Breast epithelium (tissue), 4 donors: Measurements from ENCODE around the gene NUFIP2. TPM values are rescaled to one million over a fixed set of nuclear protein-coding genes. Genes with fewer than 3 reads are reported as not detected.

Experiments used
- DNase-seq, 2 donors: peaks; one replicate each; pipeline ENCODE4 v3.0.0-alpha.2; 2019; ENCODE audit warnings: low spot score in 2 of 2
- H3K27ac ChIP-seq, 2 donors: fragments of 200-600 bp; sonication (generic) in 1 of 2; one replicate each; pipeline ENCODE4 v1.5.1; 2016 to 2019; ENCODE audit warnings: mild to moderate bottlenecking in 1 of 2
- H3K27me3 ChIP-seq, 2 donors: fragments of 200-600 bp; sonication (generic) in 1 of 2; one replicate each; pipeline versions ENCODE4 v1.5.1 to v1.6.0; 2017 to 2019; ENCODE audit warnings: control low read depth in 1 of 2, mild to moderate bottlenecking in 1 of 2
- H3K36me3 ChIP-seq: fragments of 200-600 bp; one replicate; pipeline ENCODE4 v1.5.1; 2019
- H3K4me1 ChIP-seq, 2 donors: fragments of 200-600 bp; sonication (generic); one replicate each; pipeline ENCODE4 v1.5.1; 2016 to 2019; ENCODE audit warnings: control low read depth in 1 of 2
- H3K4me3 ChIP-seq, 3 donors: fragments of 200-600 bp; sonication (generic); 1 replicate in 2 of 3; 2 replicates in 1 of 3; pipeline ENCODE4 v1.5.1; 2016 to 2019; ENCODE audit warnings: mild to moderate bottlenecking in 3 of 3, moderate library complexity in 2 of 3
- H3K9me3 ChIP-seq, 2 donors: fragments of 200-600 bp; sonication (generic) in 1 of 2; one replicate each; pipeline ENCODE4 v1.5.1; 2016 to 2019; ENCODE audit warnings: control low read depth in 1 of 2
- POLR2A ChIP-seq: fragments of 450-650 bp; IDR thresholded peaks from one replicate; pipeline ENCODE4 v1.6.1; 2016; ENCODE audit warnings: antibody characterized with exemption, mild to moderate bottlenecking, moderate library complexity
- POLR2AphosphoS5 ChIP-seq, 3 donors: sonication (generic); formaldehyde crosslinking; IDR thresholded peaks; one replicate each; pipeline ENCODE4 v1.6.1; 2017; ENCODE audit warnings: antibody characterized with exemption in 3 of 3
- intact Hi-C: fragments of 100-400 bp; cut with DNase I; formaldehyde crosslinking; loops from one replicate; pipeline ENCODE4 v1.15.1; 2023; ENCODE audit warnings: low total_unique reads
- total RNA-seq, 3 donors: library from RNA; depleted of rRNA; stranded (reverse); fragments of >200 nt; gene quantifications; one replicate each; pipeline ENCODE4 v1.1.0, GENCODE V29; 2016
- TF ChIP-seq, protein P1 (sequence below), 3 donors: fragments of 450-650 bp; IDR thresholded peaks; one replicate each; pipeline ENCODE4 v1.5.1; 2016 to 2017; ENCODE audit warnings: antibody characterized with exemption in 3 of 3, mild to moderate bottlenecking in 3 of 3, moderate library complexity in 3 of 3

Gene NUFIP2
- total RNA-seq, 3 donors from 2014 or later = 35.8 to 46.2 (median 36.4) TPM

DNA sequence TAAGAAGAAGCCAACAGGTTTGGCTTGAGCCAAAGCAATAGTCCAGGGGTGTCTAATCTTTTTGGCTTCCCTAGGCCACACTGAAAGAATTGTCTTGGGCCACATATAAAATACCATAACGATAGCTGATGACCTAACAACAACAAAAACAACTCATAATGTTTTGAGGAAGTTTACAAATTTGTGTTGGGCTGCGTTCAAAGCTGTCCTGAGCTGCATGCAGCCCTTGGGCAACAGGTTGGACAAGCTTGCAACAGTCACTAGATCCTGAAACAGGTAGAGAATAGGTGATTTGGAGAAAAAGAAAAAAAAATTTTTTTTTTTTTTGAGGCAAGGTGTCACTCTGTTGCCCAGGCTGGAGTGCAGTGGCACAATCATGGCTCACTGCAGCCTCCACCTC, 42.8 kb downstream of the NUFIP2 start:
- Histone ChIP-seq H3K36me3 (no peaks in the 10 kb centered on the region), H3K4me1 (no peaks in the 10 kb centered on the region), H3K27me3 (no peaks in the 10 kb centered on the region), H3K27ac (no peak overlapping the region), H3K9me3 (no peaks in the 10 kb centered on the region), H3K4me3 (no peak overlapping the region)
- intact Hi-C loops = no loop called here
- TF ChIP-seq, protein P1, sequence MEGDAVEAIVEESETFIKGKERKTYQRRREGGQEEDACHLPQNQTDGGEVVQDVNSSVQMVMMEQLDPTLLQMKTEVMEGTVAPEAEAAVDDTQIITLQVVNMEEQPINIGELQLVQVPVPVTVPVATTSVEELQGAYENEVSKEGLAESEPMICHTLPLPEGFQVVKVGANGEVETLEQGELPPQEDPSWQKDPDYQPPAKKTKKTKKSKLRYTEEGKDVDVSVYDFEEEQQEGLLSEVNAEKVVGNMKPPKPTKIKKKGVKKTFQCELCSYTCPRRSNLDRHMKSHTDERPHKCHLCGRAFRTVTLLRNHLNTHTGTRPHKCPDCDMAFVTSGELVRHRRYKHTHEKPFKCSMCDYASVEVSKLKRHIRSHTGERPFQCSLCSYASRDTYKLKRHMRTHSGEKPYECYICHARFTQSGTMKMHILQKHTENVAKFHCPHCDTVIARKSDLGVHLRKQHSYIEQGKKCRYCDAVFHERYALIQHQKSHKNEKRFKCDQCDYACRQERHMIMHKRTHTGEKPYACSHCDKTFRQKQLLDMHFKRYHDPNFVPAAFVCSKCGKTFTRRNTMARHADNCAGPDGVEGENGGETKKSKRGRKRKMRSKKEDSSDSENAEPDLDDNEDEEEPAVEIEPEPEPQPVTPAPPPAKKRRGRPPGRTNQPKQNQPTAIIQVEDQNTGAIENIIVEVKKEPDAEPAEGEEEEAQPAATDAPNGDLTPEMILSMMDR (IDR thresholded peaks at IDR 0.05) = no peak
- TF ChIP-seq POLR2A (no peak), POLR2AphosphoS5 (IDR thresholded peaks at IDR 0.05) (no peak)
- DNase-seq = no peak

DNA sequence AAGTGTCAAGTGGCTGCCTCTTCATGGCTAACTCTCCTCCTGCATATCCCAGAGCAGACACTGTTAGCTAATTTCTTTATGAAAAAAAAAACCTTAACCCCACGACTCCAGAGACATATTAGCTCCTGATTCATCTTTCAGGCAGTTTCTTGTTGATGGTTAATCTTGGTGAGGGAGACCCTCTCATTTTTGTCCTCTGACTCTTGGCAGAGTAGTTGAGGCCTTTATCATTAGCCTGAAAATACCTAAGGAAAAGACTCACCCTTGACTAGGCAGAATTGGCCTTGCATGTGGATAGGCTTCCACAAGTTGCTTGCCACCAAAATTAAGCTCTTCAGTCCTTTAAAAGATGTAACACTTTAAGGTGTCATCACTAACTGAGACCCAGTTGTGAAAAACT, 43.3 kb downstream of the NUFIP2 start:
- no peaks in the 10 kb centered on the region for H3K36me3 ChIP-seq
- no peaks in the 10 kb centered on the region for H3K4me1 ChIP-seq
- no peaks in the 10 kb centered on the region for H3K9me3 ChIP-seq
- no peaks in the 10 kb centered on the region for H3K27me3 ChIP-seq
- TF ChIP-seq, protein P1 (IDR thresholded peaks at IDR 0.05) = no peak
- TF ChIP-seq POLR2AphosphoS5 (IDR thresholded peaks at IDR 0.05) (no peak), POLR2A (no peak)
- no peak overlapping the region for H3K4me3 ChIP-seq
- intact Hi-C loops = no loop called here
- no peak for DNase-seq
- H3K27ac ChIP-seq = no peak overlapping the region

DNA sequence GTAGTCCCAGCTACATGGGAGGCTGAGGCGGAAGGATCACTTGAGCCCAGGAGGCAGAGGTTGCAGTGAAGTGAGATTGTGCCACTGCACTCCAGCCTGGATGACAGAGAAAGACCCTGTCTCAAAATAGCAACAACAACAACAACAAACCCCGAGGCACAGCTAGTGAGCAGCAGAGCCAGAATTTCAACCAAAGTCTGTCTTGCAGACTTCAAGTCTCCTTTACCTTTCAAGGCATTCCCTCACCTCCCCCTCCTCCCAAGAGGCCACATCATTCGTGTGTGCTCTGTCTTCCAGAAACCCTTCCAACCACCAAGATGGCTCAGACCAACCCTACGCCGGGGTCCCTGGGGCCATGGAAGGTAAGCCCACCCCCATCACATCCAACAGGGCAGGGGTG, 45.1 kb downstream of the NUFIP2 start:
- Histone ChIP-seq H3K27me3 (no peaks in the 10 kb centered on the region), H3K4me3 (no peak overlapping the region), H3K27ac (no peak overlapping the region), H3K4me1 (no peaks in the 10 kb centered on the region), H3K9me3 (no peaks in the 10 kb centered on the region), H3K36me3 (no peaks in the 10 kb centered on the region)
- intact Hi-C loops = no loop called here
- DNase-seq = no peak
- TF ChIP-seq, protein P1 (IDR thresholded peaks at IDR 0.05) = no peak
- TF ChIP-seq POLR2A (no peak), POLR2AphosphoS5 (IDR thresholded peaks at IDR 0.05) (no peak)

DNA sequence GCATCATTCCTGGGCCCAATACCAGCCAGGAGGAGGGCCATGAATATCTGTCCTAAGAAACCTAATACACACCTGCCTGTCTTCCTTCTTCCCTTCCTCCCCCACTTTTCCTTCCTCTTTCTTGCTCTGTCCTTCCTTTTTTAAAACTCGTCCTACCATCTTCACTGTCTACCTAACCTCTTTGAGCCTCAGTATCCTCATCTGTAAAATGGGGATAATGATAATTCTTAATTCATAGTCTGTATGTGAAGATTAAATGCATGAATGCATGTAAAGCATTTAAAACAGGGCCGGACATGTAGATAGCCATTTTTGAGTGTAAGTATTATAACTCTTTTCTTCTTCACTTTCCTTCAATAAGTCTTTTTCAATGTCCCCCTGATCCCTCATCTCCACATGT, 46.7 kb downstream of the NUFIP2 start:
- intact Hi-C loops = no loop called here
- H3K36me3 ChIP-seq = no peaks in the 10 kb centered on the region
- H3K27me3 ChIP-seq = no peaks in the 10 kb centered on the region
- TF ChIP-seq, protein P1 (IDR thresholded peaks at IDR 0.05) = no peak
- TF ChIP-seq POLR2A = no peak
- TF ChIP-seq POLR2AphosphoS5 (IDR thresholded peaks at IDR 0.05) = no peak
- no peak overlapping the region for H3K4me3 ChIP-seq
- no peak for DNase-seq
- no peaks in the 10 kb centered on the region for H3K9me3 ChIP-seq
- H3K4me1 ChIP-seq = no peaks in the 10 kb centered on the region
- no peak overlapping the region for H3K27ac ChIP-seq

DNA sequence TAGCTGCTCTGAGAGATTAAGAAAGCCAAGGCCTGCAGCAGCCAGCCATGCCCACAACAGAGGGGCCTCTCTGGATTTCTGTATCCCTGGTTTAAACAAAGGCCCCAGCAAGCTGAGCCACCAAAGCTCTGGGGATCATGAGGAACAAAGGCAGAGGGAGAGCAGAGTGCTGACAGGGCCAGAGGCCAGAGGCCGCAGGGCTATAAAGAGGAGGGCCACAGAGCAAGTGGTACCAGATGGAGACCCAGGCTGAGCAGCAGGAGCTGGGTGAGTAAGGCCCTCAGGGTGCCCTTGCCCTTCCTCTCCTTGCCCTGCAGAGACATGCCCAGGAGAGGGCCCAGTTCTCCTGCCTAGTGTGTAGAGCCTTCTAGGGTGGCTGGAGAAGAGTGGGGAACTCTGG, 47.3 kb downstream of the NUFIP2 start, which contains the start of gene CRYBA1:
Gene CRYBA1, plus strand, starts transcription at position 232 of the 400 bp plus-strand sequence. Its CDS starts 5 bp downstream, at position 237.
- Histone ChIP-seq H3K36me3 (no peaks in the 10 kb centered on the region), H3K4me1 (no peaks in the 10 kb centered on the region), H3K9me3 (no peaks in the 10 kb centered on the region), H3K4me3 (no peak within 1 kb of the TSS), H3K27me3 (no peaks in the 10 kb centered on the region), H3K27ac (no peak within 1 kb of the TSS)
- DNase-seq = no peak
- no peak for TF ChIP-seq POLR2AphosphoS5 (IDR thresholded peaks at IDR 0.05)
- TF ChIP-seq, protein P1 (IDR thresholded peaks at IDR 0.05) = no peak
- no peak for TF ChIP-seq POLR2A
- intact Hi-C loops = no loop called here
